Measurements from ENCODE around the gene PPP1R12B. TPM values are rescaled to one million over a fixed set of nuclear protein-coding genes. Genes with fewer than 3 reads are reported as not detected.

The PPP1R12B gene
- polyA plus RNA-seq, 1 donor (not counting 4 experiments of a cell fraction or from before 2014, with no cell fraction given), result 6.9 TPM

DNA sequence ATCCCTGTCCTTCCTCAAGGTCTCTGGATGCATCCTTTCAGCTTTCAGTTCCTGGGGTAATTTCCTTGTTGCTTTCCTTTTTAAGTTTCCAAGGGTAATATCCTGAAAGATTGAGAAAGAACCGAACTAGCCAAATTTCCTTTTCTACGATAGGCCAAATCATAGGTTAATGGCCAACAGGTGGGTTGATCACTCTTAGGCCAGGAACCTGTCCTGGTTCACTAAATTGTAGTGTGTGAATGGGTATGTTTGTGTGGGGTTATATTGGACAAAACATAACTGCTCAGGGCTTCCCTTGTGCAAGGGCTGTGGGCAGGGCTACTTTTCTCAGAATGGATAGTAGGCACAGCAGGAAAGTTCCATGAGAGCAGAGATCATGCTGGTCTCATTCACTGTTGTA lies 23.9 kb upstream of the PPP1R12B start:
- no peak overlapping the region for H3K9ac ChIP-seq (ENCODE audit: control insufficient read depth, extremely low read depth, insufficient read depth, low read length)
- no peaks in the 10 kb centered on the region for H4K20me1 ChIP-seq (ENCODE audit: control insufficient read depth, extremely low read depth, insufficient read depth, low read length)
- H3K79me2 ChIP-seq (ENCODE audit: control insufficient read depth, insufficient read depth, low read length), result no peaks in the 10 kb centered on the region
- no peak for TF ChIP-seq EZH2 (IDR thresholded peaks at IDR 0.05; ENCODE audit: low read length)
- TF ChIP-seq, protein P1, sequence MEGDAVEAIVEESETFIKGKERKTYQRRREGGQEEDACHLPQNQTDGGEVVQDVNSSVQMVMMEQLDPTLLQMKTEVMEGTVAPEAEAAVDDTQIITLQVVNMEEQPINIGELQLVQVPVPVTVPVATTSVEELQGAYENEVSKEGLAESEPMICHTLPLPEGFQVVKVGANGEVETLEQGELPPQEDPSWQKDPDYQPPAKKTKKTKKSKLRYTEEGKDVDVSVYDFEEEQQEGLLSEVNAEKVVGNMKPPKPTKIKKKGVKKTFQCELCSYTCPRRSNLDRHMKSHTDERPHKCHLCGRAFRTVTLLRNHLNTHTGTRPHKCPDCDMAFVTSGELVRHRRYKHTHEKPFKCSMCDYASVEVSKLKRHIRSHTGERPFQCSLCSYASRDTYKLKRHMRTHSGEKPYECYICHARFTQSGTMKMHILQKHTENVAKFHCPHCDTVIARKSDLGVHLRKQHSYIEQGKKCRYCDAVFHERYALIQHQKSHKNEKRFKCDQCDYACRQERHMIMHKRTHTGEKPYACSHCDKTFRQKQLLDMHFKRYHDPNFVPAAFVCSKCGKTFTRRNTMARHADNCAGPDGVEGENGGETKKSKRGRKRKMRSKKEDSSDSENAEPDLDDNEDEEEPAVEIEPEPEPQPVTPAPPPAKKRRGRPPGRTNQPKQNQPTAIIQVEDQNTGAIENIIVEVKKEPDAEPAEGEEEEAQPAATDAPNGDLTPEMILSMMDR (optimal IDR thresholded peaks at IDR 0.05 in 1 of 3, IDR thresholded peaks at IDR 0.05 in 1 of 3, conservative IDR thresholded peaks at IDR 0.05 in 1 of 3; ENCODE audit: extremely low read depth in 1 of 3, insufficient read depth in 2 of 3, low read length in 3 of 3), result no peak
- no peaks in the 10 kb centered on the region for H3K36me3 ChIP-seq (ENCODE audit: control insufficient read depth in 2 of 2, extremely low read depth in 1 of 2, insufficient read depth in 2 of 2, low read length in 2 of 2)
- no peak overlapping the region for H3K4me2 ChIP-seq (ENCODE audit: control insufficient read depth, extremely low read depth, insufficient read depth, low read depth, low read length)
- no peak overlapping the region for H3K27ac ChIP-seq (ENCODE audit: control insufficient read depth, insufficient read depth, low read length)
- H3K9me3 ChIP-seq (ENCODE audit: control insufficient read depth, low read depth, low read length), result no peaks in the 10 kb centered on the region
- no peak overlapping the region for H3K4me3 ChIP-seq (ENCODE audit: control insufficient read depth in 2 of 3, extremely low read depth in 1 of 3, insufficient read depth in 2 of 3, low read depth in 1 of 3, low read length in 3 of 3)
- no peaks in the 10 kb centered on the region for H3K27me3 ChIP-seq (ENCODE audit: control insufficient read depth, extremely low read depth, insufficient read depth, low read length)
- H3K4me1 ChIP-seq (ENCODE audit: control insufficient read depth, extremely low read depth, insufficient read depth, low read length), result no peaks in the 10 kb centered on the region
- no peak for FAIRE-seq
- no peak for DNase-seq (ENCODE audit: low read depth, low spot score)
- dilution Hi-C loops (cut with MboI; ENCODE audit: extremely low pct_ligation_motif_present, low sequenced_read_pairs), result no loop called here
- no peaks in the 10 kb centered on the region for H3K9me1 ChIP-seq (ENCODE audit: control insufficient read depth, extremely low read depth, insufficient read depth, low read length)
- H2AFZ ChIP-seq (ENCODE audit: control insufficient read depth, low read length), result no peak overlapping the region

DNA sequence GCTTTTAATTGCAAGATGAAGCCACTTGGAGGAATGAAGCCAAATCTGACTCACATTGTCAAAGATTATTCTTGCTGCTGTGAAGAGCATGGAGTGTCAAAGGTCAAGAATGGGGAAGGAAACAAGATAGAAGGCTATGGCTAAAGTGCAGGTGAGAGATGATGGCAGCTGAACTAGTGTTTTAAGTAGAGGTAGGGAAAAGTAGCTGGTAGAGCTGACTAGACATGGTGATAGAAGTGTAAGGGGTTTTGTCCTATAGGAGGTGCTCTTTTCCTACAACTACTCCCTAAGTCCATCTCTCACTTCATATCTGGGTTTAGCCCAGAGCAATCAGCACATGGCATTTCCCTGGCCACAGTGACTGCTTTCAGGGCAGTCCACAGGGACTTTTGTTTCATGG lies 18.6 kb upstream of the PPP1R12B start:
- dilution Hi-C loops (cut with MboI; ENCODE audit: extremely low pct_ligation_motif_present, low sequenced_read_pairs), result no loop called here
- Histone ChIP-seq H3K4me3 (ENCODE audit: control insufficient read depth in 2 of 3, extremely low read depth in 1 of 3, insufficient read depth in 2 of 3, low read depth in 1 of 3, low read length in 3 of 3) (no peak overlapping the region), H3K27me3 (ENCODE audit: control insufficient read depth, extremely low read depth, insufficient read depth, low read length) (no peaks in the 10 kb centered on the region), H3K79me2 (ENCODE audit: control insufficient read depth, insufficient read depth, low read length) (no peaks in the 10 kb centered on the region), H3K27ac (ENCODE audit: control insufficient read depth, insufficient read depth, low read length) (no peak overlapping the region), H3K9me3 (ENCODE audit: control insufficient read depth, low read depth, low read length) (no peaks in the 10 kb centered on the region), H3K4me1 (ENCODE audit: control insufficient read depth, extremely low read depth, insufficient read depth, low read length) (no peaks in the 10 kb centered on the region), H3K9ac (ENCODE audit: control insufficient read depth, extremely low read depth, insufficient read depth, low read length) (no peak overlapping the region), H2AFZ (ENCODE audit: control insufficient read depth, low read length) (no peak overlapping the region), H3K9me1 (ENCODE audit: control insufficient read depth, extremely low read depth, insufficient read depth, low read length) (no peaks in the 10 kb centered on the region), H3K4me2 (ENCODE audit: control insufficient read depth, extremely low read depth, insufficient read depth, low read depth, low read length) (no peak overlapping the region), H3K36me3 (ENCODE audit: control insufficient read depth in 2 of 2, extremely low read depth in 1 of 2, insufficient read depth in 2 of 2, low read length in 2 of 2) (peaks cover 2 to 3% of the 10 kb centered on the region in 2 experiments), H4K20me1 (ENCODE audit: control insufficient read depth, extremely low read depth, insufficient read depth, low read length) (no peaks in the 10 kb centered on the region)
- DNase-seq (ENCODE audit: low read depth, low spot score) (no peak), FAIRE-seq (no peak)
- no peak for TF ChIP-seq EZH2 (IDR thresholded peaks at IDR 0.05; ENCODE audit: low read length)
- TF ChIP-seq, protein P1 (optimal IDR thresholded peaks at IDR 0.05 in 1 of 3, IDR thresholded peaks at IDR 0.05 in 1 of 3, conservative IDR thresholded peaks at IDR 0.05 in 1 of 3; ENCODE audit: extremely low read depth in 1 of 3, insufficient read depth in 2 of 3, low read length in 3 of 3), result peak; percentile 3 to 24 (median 16)

Measured in keratinocyte (primary cell).